H1 (cell line): Measurements from ENCODE around the gene ANKRD13B. TPM values are rescaled to one million over a fixed set of nuclear protein-coding genes. Genes with fewer than 3 reads are reported as not detected.

Experiments used
- CTCF ChIA-PET: fragments of 300-600 bp; sonication (Branson Sonifier 250); formaldehyde crosslinking; loops from one replicate; lab custom pipeline; 2021; ENCODE audit not compliant: partially characterized antibody; lab: Charles Lee
- POLR2A ChIA-PET: fragments of 300-600 bp; sonication (Branson Sonifier 250); formaldehyde crosslinking; loops from one replicate; lab custom pipeline; 2021; ENCODE audit warnings: inconsistent platforms; ENCODE audit not compliant: partially characterized antibody; lab: Charles Lee
- DNase-seq, 2 experiments: peaks; one replicate each; pipeline versions ENCODE4 v3.0.0 to v3.0.0-alpha.2; 2010 to 2022; ENCODE audit warnings: low spot score in 2 of 2, low read depth in 1 of 2, mixed read lengths in 1 of 2
- FAIRE-seq: peaks from 2 replicates; lab custom pipeline; 2011; peaks lifted over from hg19 to GRCh38; lab: Jason Lieb, UNC
- H2AFZ ChIP-seq: 2 replicates; pipeline ENCODE4 v1.8.1; 2012; ENCODE audit warnings: low read length, inconsistent platforms
- H2AK5ac ChIP-seq: 2 replicates; pipeline ENCODE4 v1.6.1; 2013; ENCODE audit warnings: low read depth, low read length
- H2BK120ac ChIP-seq: replicated peaks from 2 replicates; pipeline ENCODE3; 2013; ENCODE audit warnings: low read depth, low read length, inconsistent platforms
- H2BK12ac ChIP-seq: 2 replicates; pipeline ENCODE4 v1.6.1; 2013; ENCODE audit warnings: low read depth, low read length
- H2BK15ac ChIP-seq: 2 replicates; pipeline ENCODE4 v1.6.1; 2013; ENCODE audit warnings: low read length
- H2BK20ac ChIP-seq: 2 replicates; pipeline ENCODE4 v1.6.1; 2013; ENCODE audit warnings: low read length
- H2BK5ac ChIP-seq: 2 replicates; pipeline ENCODE4 v1.6.1; 2013; ENCODE audit warnings: low read depth, low read length
- H3K14ac ChIP-seq: 2 replicates; pipeline ENCODE4 v1.6.1; 2013; ENCODE audit warnings: inconsistent platforms; ENCODE audit not compliant: insufficient read length
- H3K18ac ChIP-seq: 2 replicates; pipeline ENCODE4 v1.6.1; 2013; ENCODE audit warnings: low read length; ENCODE audit errors: extremely low read depth
- H3K23ac ChIP-seq: 2 replicates; pipeline ENCODE4 v1.6.1; 2013; ENCODE audit warnings: inconsistent platforms; ENCODE audit not compliant: insufficient read length
- H3K23me2 ChIP-seq: 2 replicates; pipeline ENCODE4 v1.6.1; 2013; ENCODE audit warnings: low read depth, low read length
- H3K27ac ChIP-seq: 2 replicates; pipeline ENCODE4 v1.6.1; 2011; ENCODE audit warnings: low read depth, low read length, inconsistent platforms
- H3K27me3 ChIP-seq, 4 experiments: replicated peaks in 1 of 4; 1 replicate in 1 of 4; 2 replicates in 3 of 4; pipeline versions ENCODE4 v1.6.1 to v1.8.1; 2011 to 2013; ENCODE audit warnings: low read length in 3 of 4, mild to moderate bottlenecking in 3 of 4, inconsistent platforms in 2 of 4, mixed read lengths in 2 of 4, moderate library complexity in 1 of 4; ENCODE audit not compliant: control insufficient read depth in 3 of 4, insufficient read depth in 3 of 4; ENCODE audit errors: extremely low read depth in 1 of 4
- H3K36me3 ChIP-seq, 4 experiments: 2 replicates each; pipeline versions ENCODE4 v1.6.1 to v1.8.1; 2011 to 2013; ENCODE audit warnings: mild to moderate bottlenecking in 4 of 4, low read length in 3 of 4, moderate library complexity in 2 of 4, control low read depth in 1 of 4, inconsistent platforms in 1 of 4; ENCODE audit not compliant: insufficient read depth in 4 of 4, control insufficient read depth in 2 of 4
- H3K4ac ChIP-seq: replicated peaks from 2 replicates; pipeline ENCODE3; 2013; ENCODE audit warnings: low read length, low read depth, mixed read lengths, inconsistent platforms; ENCODE audit not compliant: insufficient read length
- H3K4me1 ChIP-seq, 4 experiments: replicated peaks in 1 of 4; 1 replicate in 1 of 4; 2 replicates in 3 of 4; pipeline versions ENCODE4 v1.6.1 to v1.8.1; 2011 to 2013; ENCODE audit warnings: low read length in 3 of 4, inconsistent platforms in 2 of 4, mixed read lengths in 1 of 4; ENCODE audit not compliant: insufficient read depth in 4 of 4, control insufficient read depth in 3 of 4
- H3K4me2 ChIP-seq, 2 experiments: 2 replicates each; pipeline versions ENCODE4 v1.6.1 to v1.8.1; 2011 to 2013; ENCODE audit warnings: low read depth in 2 of 2, low read length in 2 of 2, control low read depth in 1 of 2, inconsistent platforms in 1 of 2, mild to moderate bottlenecking in 1 of 2; ENCODE audit not compliant: insufficient read depth in 1 of 2
- H3K4me3 ChIP-seq, 4 experiments: fragments of 200-600, 300-600 bp in 1 of 4; sonication (generic), shearing (Covaris generic), sonication (Bioruptor Twin) in 1 of 4; 2 replicates each; pipeline versions ENCODE4 v1.5.1 to v1.8.1; 2011 to 2016; ENCODE audit warnings: low read length in 4 of 4, low read depth in 3 of 4, control low read depth in 2 of 4, inconsistent platforms in 2 of 4, mild to moderate bottlenecking in 2 of 4, mixed read lengths in 1 of 4, moderate library complexity in 1 of 4; ENCODE audit not compliant: insufficient read depth in 2 of 4; ENCODE audit errors: extremely low read depth in 1 of 4
- H3K56ac ChIP-seq: replicated peaks from 2 replicates; pipeline ENCODE3; 2013; ENCODE audit warnings: low read depth, mild to moderate bottlenecking, mixed read lengths, low read length, inconsistent platforms; ENCODE audit not compliant: insufficient read length
- H3K79me1 ChIP-seq: 2 replicates; pipeline ENCODE4 v1.6.1; 2013; ENCODE audit warnings: low read depth, low read length, control low read depth
- H3K79me2 ChIP-seq, 2 experiments: 2 replicates each; pipeline versions ENCODE4 v1.6.1 to v1.8.1; 2012 to 2013; ENCODE audit warnings: low read length in 2 of 2, mild to moderate bottlenecking in 2 of 2, inconsistent platforms in 1 of 2; ENCODE audit not compliant: insufficient read depth in 2 of 2, control insufficient read depth in 1 of 2
- H3K9ac ChIP-seq, 4 experiments: replicated peaks in 1 of 4; 1 replicate in 1 of 4; 2 replicates in 3 of 4; pipeline versions ENCODE4 v1.6.1 to v1.8.1; 2011 to 2013; ENCODE audit warnings: low read depth in 3 of 4, low read length in 3 of 4, control low read depth in 2 of 4, mild to moderate bottlenecking in 2 of 4, moderate library complexity in 2 of 4, inconsistent platforms in 1 of 4; ENCODE audit errors: extremely low read depth in 1 of 4
- H3K9me3 ChIP-seq, 2 experiments: 2 replicates each; pipeline versions ENCODE4 v1.6.1 to v1.8.1; 2012 to 2013; ENCODE audit warnings: mild to moderate bottlenecking in 2 of 2, moderate library complexity in 2 of 2, control low read depth in 1 of 2, inconsistent platforms in 1 of 2, low read depth in 1 of 2, low read length in 1 of 2, mixed read lengths in 1 of 2; ENCODE audit not compliant: insufficient read depth in 2 of 2
- H4K20me1 ChIP-seq, 2 experiments: replicated peaks in 1 of 2; 2 replicates each; pipeline versions ENCODE3 to v1.8.1; 2011 to 2013; ENCODE audit warnings: inconsistent platforms in 2 of 2, low read length in 2 of 2, mild to moderate bottlenecking in 1 of 2; ENCODE audit not compliant: insufficient read depth in 2 of 2, control insufficient read depth in 1 of 2
- H4K5ac ChIP-seq: 2 replicates; pipeline ENCODE4 v1.6.1; 2013; ENCODE audit warnings: low read length, low read depth, mixed read lengths, inconsistent platforms; ENCODE audit not compliant: insufficient read length
- H4K8ac ChIP-seq: 2 replicates; pipeline ENCODE4 v1.8.0; 2013; ENCODE audit warnings: mild to moderate bottlenecking, moderate library complexity, low read length, inconsistent platforms; ENCODE audit not compliant: insufficient read depth; ENCODE audit errors: extremely low read depth
- H4K91ac ChIP-seq: replicated peaks from 2 replicates; pipeline ENCODE3; 2013; ENCODE audit warnings: low read length, mixed read lengths, inconsistent platforms; ENCODE audit not compliant: insufficient read length
- ASH2L ChIP-seq: fragments of 200-600, 300-600 bp; sonication (generic); IDR thresholded peaks from one replicate; pipeline ENCODE4 v1.7.1; 2017; ENCODE audit warnings: low read length
- BCL11A ChIP-seq, 2 experiments: IDR thresholded peaks; one replicate each; pipeline ENCODE4 v1.6.1; 2011; ENCODE audit warnings: low read depth in 2 of 2, low read length in 2 of 2, mild to moderate bottlenecking in 2 of 2
- BRCA1 ChIP-seq: IDR thresholded peaks from 2 replicates; pipeline ENCODE4 v1.6.1; 2012; ENCODE audit warnings: low read depth, low read length, improper control_type of control experiment
- CEBPB ChIP-seq: IDR thresholded peaks from 2 replicates; pipeline ENCODE4 v1.6.1; 2012; ENCODE audit warnings: low read depth, low read length
- CHD2 ChIP-seq: IDR thresholded peaks from 2 replicates; pipeline ENCODE4 v1.6.1; 2012; ENCODE audit warnings: low read length, improper control_type of control experiment
- EP300 ChIP-seq, 2 experiments: IDR thresholded peaks; 1 replicate in 1 of 2; 2 replicates in 1 of 2; pipeline ENCODE4 v1.6.1; 2011 to 2012; ENCODE audit warnings: low read depth in 2 of 2, low read length in 2 of 2, mild to moderate bottlenecking in 2 of 2, borderline replicate concordance in 1 of 2, inconsistent platforms in 1 of 2, moderate library complexity in 1 of 2
- FOSL1 ChIP-seq: IDR thresholded peaks from 2 replicates; pipeline ENCODE4 v1.6.1; 2011; ENCODE audit warnings: mild to moderate bottlenecking, low read depth, low read length, moderate library complexity; ENCODE audit not compliant: insufficient read depth
- POU5F1 ChIP-seq: IDR thresholded peaks from 2 replicates; pipeline ENCODE4 v1.6.1; 2011; ENCODE audit warnings: low read depth, mild to moderate bottlenecking, low read length, moderate library complexity
- SP1 ChIP-seq: IDR thresholded peaks from 2 replicates; pipeline ENCODE4 v1.6.1; 2011; ENCODE audit warnings: low read depth, low read length
- SP4 ChIP-seq: IDR thresholded peaks from 2 replicates; pipeline ENCODE4 v1.6.1; 2012; ENCODE audit warnings: low read length, inconsistent platforms
- TAF1 ChIP-seq: IDR thresholded peaks from 2 replicates; pipeline ENCODE4 v1.6.1; 2011; ENCODE audit warnings: mild to moderate bottlenecking, low read depth, low read length
- YY1 ChIP-seq: IDR thresholded peaks from 2 replicates; pipeline ENCODE4 v1.6.1; 2011; ENCODE audit warnings: low read depth, mild to moderate bottlenecking, low read length
- WGBS, 2 experiments: shearing (Covaris generic) in 1 of 2; methylation state at CpG; one replicate each; pipeline versions ENCODE4 v1.1.6 to v1.1.7; 2013 to 2015; ENCODE audit warnings: low lambda C conversion rate in 2 of 2, mixed read lengths in 2 of 2, inconsistent platforms in 1 of 2, low coverage in 1 of 2, missing lambda C conversion rate in 1 of 2; ENCODE audit not compliant: insufficient replicate concordance in 2 of 2, insufficient coverage in 1 of 2, insufficient read length in 1 of 2; ENCODE audit errors: extremely low coverage in 1 of 2, missing lambda C conversion rate in 1 of 2; 5-methylcytosine and 5-hydroxymethylcytosine counted together
- polyA plus RNA-seq, 7 experiments: library from polyadenylated mRNA; depleted of rRNA in 3 of 7; stranded (reverse) in 5 of 7; unstranded in 2 of 7; fragments of >200 nt in 5 of 7; fragments of 200-250 nt in 2 of 7; gene quantifications; 1 replicate in 5 of 7; 2 replicates in 1 of 7; 4 replicates in 1 of 7; pipeline versions ENCODE4 v1.2.1 to v1.2.3, GENCODE V29; 2011 to 2013; ENCODE audit warnings: missing spikeins in 2 of 7, mixed read lengths in 2 of 7
- total RNA-seq: library from RNA; stranded (reverse); fragmentation: NEBNext Ultra II Directional; extraction: Animal tissue kit (Norgen Biotek cat#: 25700); gene quantifications from 2 replicates; pipeline ENCODE4 v1.2.1, GENCODE V29; 2021

Gene ANKRD13B
- total and polyA plus RNA-seq, 2 of the 8 experiments (the other 6 are each of a cell fraction or from before 2014, with no cell fraction given), result 16.4 to 48.5 TPM

DNA sequence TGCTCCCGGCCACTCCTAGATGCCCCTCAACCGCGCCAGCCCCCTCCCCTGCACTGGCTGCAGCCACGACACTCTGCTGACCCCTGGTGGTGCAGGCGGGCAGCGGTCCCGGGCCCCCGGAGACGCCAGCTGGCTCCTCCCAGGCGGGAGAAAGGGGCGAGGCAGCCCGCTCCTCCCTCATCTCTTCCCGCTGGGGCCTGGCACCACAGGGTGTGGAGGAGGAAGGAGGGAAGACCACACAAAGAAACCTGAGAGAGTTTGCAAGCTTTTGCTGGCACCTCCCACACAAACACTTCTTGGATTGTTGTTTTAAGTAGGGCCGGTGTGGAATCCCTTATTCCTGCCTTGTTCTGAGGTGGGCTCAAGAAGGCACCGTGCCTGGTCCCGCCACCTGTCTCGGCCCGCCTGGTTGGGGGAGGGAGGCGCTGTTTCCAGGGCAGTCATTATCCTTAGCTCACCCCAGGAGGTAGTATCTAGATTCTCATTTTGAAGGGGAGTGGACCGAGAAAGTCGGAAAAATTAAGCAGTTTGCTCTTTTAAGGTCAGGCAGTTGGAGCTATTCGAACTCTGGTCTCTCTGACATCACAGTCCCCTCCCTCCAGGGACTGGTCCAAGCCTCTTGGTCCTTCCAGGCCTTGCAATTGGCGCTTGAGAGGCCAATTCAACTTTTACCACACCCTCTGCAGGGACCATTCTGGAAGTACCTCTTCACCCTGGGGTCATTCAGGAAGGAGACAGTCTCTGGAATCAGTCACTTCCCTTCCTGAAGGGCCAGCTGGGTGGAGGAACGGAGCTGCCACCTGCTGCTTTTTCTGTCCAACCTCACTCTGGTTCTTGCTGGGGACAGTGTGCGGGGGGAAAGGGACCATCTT lies 959 bp upstream of the ANKRD13B start:
- 6% methylated on average over 25 of the region's 25 CpGs; no CpG with 5 or more reads in 1 of the 2 experiments for WGBS, 2 experiments
- Histone ChIP-seq H3K14ac (no peak overlapping the region), H3K4me1 (peaks cover 1 to 56% (median 39%) of the 10 kb centered on the region in 4 experiments), H4K5ac (peak overlapping the region; percentile 25), H3K56ac (peak overlapping the region; percentile 18), H3K27ac (no peak overlapping the region), H4K20me1 (peaks cover 9 to 29% of the 10 kb centered on the region in 2 experiments), H3K4me2 (peak overlapping the region; percentile 80 to 93), H3K79me2 (peaks cover 0 to 39% of the 10 kb centered on the region in 2 experiments; a peak in 2 of 4 replicates), H2BK5ac (peak overlapping the region; percentile 75; the same call in 1 of the 2 replicates), H2AK5ac (no peak overlapping the region), H4K91ac (no peak overlapping the region), H2BK15ac (no peak overlapping the region), H3K23me2 (peaks cover 38% of the 10 kb centered on the region), H3K79me1 (peaks cover 11% of the 10 kb centered on the region), H2AFZ (peak overlapping the region; percentile 77; the same call in 1 of the 2 replicates), H3K23ac (no peak overlapping the region), H3K9me3 (no peaks in the 10 kb centered on the region), H3K18ac (peak overlapping the region; percentile 93; the same call in 1 of the 2 replicates), H2BK120ac (no peak overlapping the region), H2BK12ac (peak overlapping the region; percentile 83; the same call in 1 of the 2 replicates), H3K36me3 (no peaks in the 10 kb centered on the region), H3K4ac (no peak overlapping the region), H4K8ac (no peak overlapping the region), H3K4me3 (peak overlapping the region; percentile 56 to 76 (median 64)), H3K27me3 (peaks cover 0 to 6% (median 5%) of the 10 kb centered on the region in 4 experiments; a peak in 2 of 7 replicates), H2BK20ac (no peak overlapping the region), H3K9ac (peak overlapping the region in 2 of 4 experiments; percentile 28 to 31; a peak in 2 of 7 replicates)
- FAIRE-seq, result no peak
- ChIA-PET CTCF (interaction anchor here (0.6 to 5.0 kb wide), 16 partner anchors 14 to 1016 kb away, joined by 3 to 167 read pairs (median 4); partner anchors contain the start of genes CORO6 and TP53I13), POLR2A (interaction anchor here (0.7 to 3.6 kb wide), 14 partner anchors 11 to 336 kb away, joined by 3 to 30 read pairs (median 6); partner anchors contain the start of genes NUFIP2, TAOK1 and TP53I13)
- peak in 1 of 2 experiments; percentile 100 for DNase-seq
- TF ChIP-seq CEBPB (no peak), YY1 (peak; percentile 34; the same call in 1 of the 2 replicates), BCL11A (IDR thresholded peaks at IDR 0.05; ENCODE audit: low read depth in 2 of 2, low read length in 2 of 2) (no peak), SP1 (peak; percentile 34; the same call in 1 of the 2 replicates), TAF1 (0 out of 2 replicates have a peak, but pooled peaks have one; percentile 41), FOSL1 (no peak), POU5F1 (no peak), SP4 (no peak), BRCA1 (no peak), ASH2L (no peak), CHD2 (0 out of 2 replicates have a peak, but pooled peaks have one; percentile 13), EP300 (IDR thresholded peaks at IDR 0.05; ENCODE audit: borderline replicate concordance in 1 of 2, low read depth in 2 of 2, low read length in 2 of 2) (no peak)
